ENCODE data around the gene LATS2. TPM values are rescaled to one million over a fixed set of nuclear protein-coding genes. Genes with fewer than 3 reads are reported as not detected.

LATS2 gene
- total and polyA plus RNA-seq, 2 of the 8 experiments (the other 6 are each of a cell fraction or from before 2014, with no cell fraction given): 8.3 to 26.2 TPM

DNA sequence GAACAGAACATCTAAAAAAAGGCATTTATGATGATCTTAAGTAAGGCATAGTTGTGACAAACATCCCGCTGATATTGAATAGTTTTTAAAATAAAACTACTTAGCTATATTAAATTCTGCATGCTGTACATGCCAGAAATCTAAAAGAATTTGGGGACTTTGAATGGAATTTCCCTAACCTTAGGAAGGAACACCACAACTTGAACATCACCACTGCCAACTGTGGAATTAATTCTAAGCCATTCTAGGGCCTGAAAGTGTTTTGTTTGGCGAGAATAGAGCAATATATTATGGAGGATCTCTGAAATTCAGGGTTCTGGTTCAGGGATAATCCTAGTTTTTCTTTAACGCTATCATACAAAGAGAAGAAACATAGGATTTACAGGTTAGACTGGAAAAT is 17.8 kb upstream of the LATS2 start (continued):
- TF ChIP-seq, protein P1, sequence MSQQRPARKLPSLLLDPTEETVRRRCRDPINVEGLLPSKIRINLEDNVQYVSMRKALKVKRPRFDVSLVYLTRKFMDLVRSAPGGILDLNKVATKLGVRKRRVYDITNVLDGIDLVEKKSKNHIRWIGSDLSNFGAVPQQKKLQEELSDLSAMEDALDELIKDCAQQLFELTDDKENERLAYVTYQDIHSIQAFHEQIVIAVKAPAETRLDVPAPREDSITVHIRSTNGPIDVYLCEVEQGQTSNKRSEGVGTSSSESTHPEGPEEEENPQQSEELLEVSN (IDR thresholded peaks at IDR 0.05): no peak
- TF ChIP-seq KDM5A (IDR thresholded peaks at IDR 0.05; ENCODE audit: low read length) (no peak), SP2 (IDR thresholded peaks at IDR 0.05; ENCODE audit: low read length) (no peak), SAP30 (IDR thresholded peaks at IDR 0.05; ENCODE audit: insufficient read depth, insufficient replicate concordance, low read length) (no peak)
- TF ChIP-seq, protein P2, sequence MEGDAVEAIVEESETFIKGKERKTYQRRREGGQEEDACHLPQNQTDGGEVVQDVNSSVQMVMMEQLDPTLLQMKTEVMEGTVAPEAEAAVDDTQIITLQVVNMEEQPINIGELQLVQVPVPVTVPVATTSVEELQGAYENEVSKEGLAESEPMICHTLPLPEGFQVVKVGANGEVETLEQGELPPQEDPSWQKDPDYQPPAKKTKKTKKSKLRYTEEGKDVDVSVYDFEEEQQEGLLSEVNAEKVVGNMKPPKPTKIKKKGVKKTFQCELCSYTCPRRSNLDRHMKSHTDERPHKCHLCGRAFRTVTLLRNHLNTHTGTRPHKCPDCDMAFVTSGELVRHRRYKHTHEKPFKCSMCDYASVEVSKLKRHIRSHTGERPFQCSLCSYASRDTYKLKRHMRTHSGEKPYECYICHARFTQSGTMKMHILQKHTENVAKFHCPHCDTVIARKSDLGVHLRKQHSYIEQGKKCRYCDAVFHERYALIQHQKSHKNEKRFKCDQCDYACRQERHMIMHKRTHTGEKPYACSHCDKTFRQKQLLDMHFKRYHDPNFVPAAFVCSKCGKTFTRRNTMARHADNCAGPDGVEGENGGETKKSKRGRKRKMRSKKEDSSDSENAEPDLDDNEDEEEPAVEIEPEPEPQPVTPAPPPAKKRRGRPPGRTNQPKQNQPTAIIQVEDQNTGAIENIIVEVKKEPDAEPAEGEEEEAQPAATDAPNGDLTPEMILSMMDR (IDR thresholded peaks at IDR 0.05; ENCODE audit: control extremely low read depth in 1 of 3, insufficient read depth in 1 of 3, low read depth in 1 of 3, low read length in 3 of 3): no peak
